Activated T-cell treated with anti-CD3 and anti-CD28 coated beads for 1 hour (primary cell): ENCODE measurements around the gene RNF215.

Experiments
- DNase-seq: peaks from one replicate; pipeline ENCODE4 v3.0.0-alpha.2; 2020; ENCODE audit warnings: low read depth

Gene RNF215

DNA sequence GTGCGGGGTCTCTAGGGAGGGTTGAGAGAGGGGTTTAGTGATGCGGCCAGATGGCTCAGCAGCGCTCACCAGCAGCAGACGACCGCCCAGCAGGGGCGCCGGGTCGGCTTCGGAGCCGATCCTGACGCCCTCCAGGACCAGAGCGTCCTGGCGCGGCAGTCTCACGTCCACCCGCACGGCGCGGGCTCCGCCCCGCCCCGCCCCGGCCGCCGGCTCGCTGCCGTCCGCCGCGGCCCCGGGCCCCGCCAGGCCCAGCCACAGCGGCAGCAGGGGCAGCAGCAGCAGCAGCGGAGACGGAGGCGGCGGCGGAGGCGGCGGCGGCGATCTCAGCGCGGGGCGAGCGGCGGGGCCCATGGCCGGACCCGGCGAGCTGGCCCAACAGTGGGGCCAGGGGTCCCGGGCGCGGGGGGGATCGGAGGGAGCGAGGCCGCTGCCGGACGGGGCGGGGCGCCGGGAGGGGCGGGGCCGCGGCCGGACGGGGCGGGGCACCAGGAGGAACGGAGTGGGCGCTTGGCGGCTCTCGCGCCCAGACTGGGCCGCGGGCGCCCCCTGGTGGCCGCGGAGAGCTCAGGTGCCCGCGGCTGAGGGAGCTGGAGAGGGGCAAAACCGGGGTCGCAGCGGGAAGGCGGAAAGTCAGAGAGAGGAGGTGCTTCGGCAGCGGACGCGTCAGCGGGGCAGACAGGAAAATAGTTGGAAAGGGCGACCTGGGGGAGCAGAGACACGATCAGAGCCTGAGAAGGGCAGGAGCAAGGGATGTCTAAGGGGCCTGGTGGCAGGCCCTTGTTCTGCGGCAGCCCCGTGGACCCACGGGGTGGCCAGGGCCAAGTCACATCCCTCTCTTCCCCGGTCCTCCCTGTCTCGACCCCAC lies at the start of gene RNF215:
TSS of gene RNF215 (minus strand) at position 452 of the 868 bp plus-strand sequence. CDS start at position 354, 98 bp downstream.
- DNase-seq = peak; percentile 72

DNA sequence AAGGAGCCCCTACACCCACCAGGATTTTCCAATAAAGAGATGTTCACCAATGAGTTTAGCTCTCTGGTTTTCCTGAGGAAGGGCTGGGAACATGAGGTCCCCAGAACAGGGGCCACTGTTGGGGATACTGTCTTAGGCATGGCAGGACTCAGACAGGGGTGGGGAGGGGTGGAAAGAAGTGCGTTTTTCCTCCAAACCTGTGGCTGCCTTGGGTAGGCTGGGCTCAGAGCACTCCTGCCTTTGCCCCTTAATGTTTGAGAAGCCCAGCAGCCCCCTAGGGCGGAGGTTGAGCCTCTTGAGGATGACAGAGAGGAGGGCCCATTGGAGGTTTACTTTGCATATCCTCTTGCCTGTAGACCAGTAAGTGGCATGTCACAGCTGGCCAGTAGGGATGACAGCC lies 49.0 kb upstream of the RNF215 start:
- DNase-seq = no peak

DNA sequence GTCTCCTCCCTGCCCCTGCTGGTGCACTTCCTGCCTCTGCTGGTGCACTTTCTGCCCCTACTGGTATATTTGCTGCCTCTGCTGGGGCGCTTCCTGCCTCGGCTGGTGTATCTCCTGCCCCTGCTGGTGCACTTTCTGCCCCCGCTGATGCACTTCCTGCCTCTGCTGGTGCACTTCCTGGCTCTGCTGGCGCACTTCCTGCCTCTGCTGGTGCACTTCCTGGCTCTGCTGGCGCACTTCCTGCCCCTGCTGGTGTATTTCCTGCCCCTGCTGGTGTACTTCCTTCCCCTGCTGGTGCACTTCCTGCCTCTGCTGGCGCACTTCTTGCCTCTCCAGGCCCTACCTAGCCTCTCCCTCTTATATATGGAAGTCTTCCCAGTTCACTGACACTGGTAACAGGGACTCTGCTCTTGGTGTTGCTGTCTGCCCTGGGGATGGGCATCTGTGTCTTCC lies 48.5 kb upstream of the RNF215 start:
- peak; percentile 61 for DNase-seq

GRCh38 chr22:30434843-30435242 lies 47.6 kb upstream of the RNF215 start:
- no peak for DNase-seq

DNA sequence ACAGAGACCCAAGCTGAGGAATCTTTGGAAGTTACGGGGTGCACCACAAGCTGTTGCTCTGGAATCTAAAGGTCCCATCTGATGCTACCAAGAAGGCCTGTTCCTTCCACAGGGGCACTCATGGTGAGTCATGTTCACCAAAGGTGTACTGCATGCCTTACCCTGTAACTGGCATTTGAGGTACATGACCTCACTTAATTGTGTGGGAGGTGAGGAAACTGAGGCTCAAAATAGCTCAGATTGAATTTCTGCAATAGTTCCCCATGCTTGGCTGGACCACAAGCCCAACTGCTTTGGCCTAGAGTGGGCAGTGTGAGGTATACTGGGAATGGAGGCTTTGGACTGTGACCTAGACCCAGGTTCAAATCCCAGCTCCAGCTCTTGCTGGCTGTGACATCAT lies 46.6 kb upstream of the RNF215 start:
- no peak for DNase-seq

GRCh38 chr22:30433227-30433626 lies 46.0 kb upstream of the RNF215 start:
- no peak for DNase-seq

- no peak for DNase-seq
These were observed 45.3 kb upstream of the RNF215 start for GRCh38 chr22:30432520-30432919.

- no peak for DNase-seq
These were observed 44.9 kb upstream of the RNF215 start for GRCh38 chr22:30432096-30432495.

- DNase-seq = no peak
These were observed 43.7 kb upstream of the RNF215 start for GRCh38 chr22:30430933-30431332.

DNA sequence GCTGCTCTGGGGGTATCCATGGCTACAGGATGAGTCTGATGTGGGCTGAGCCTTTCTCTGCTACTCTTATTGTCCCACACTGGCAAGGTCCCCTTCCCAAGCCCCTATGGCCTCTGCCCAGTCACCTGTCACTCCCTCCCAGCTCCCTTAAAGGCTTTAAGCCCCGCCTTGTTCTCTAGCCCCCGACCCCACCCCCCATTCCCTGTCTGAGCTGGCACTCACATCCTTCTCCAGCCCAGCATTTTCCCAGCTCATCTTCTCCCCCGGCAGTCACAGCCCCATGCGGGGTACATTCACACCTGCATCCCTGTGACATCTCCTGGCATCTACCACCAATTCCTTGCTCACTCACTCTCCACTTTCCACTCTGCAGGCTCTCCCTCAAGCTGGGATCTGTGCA lies 42.7 kb upstream of the RNF215 start:
- DNase-seq = no peak

GRCh38 chr22:30427871-30428270 lies 40.7 kb upstream of the RNF215 start:
- no peak for DNase-seq

DNA sequence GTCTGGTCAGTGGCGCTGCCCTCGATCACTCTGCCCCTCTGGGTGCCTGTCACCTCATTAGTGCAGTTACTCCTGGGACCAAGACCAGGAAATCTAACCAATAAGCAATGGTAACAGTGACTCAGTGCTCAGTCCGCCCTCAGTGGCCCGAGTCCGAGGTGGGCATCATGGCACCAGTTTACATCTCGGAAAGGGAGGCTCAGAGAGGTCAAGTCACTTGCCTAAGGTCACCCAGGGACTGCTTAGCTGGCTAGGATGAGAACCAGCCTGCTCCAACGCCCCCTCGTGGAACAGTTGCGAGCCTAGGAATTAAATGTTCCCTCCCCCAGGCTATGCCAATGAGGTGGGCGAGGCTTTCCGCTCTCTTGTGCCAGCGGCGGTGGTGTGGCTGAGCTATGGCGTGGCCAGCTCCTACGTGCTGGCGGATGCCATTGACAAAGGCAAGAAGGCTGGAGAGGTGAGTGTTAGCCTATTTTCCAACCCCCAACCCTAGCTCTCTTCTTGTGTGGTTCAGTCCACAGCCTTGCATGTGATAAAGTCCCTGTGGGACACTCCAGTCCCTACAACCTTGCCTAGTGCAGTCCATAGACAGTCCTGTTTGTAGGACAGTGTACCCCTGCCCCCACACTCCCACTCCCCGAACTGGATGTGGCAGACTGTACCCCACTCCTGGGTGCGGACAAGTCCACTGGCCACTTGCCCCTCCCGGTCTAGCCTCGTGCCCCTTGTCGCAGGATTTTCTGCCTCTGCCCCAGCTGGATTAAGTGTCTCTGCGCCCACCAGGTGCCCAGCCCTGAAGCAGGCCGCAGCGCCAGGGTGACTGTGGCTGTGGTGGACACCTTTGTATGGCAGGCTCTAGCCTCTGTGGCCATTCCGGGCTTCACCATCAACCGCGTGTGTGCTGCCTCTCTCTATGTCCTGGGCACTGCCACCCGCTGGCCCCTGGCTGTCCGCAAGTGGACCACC lies 39.5 kb upstream of the RNF215 start:
- peak; percentile 79 for DNase-seq

DNA sequence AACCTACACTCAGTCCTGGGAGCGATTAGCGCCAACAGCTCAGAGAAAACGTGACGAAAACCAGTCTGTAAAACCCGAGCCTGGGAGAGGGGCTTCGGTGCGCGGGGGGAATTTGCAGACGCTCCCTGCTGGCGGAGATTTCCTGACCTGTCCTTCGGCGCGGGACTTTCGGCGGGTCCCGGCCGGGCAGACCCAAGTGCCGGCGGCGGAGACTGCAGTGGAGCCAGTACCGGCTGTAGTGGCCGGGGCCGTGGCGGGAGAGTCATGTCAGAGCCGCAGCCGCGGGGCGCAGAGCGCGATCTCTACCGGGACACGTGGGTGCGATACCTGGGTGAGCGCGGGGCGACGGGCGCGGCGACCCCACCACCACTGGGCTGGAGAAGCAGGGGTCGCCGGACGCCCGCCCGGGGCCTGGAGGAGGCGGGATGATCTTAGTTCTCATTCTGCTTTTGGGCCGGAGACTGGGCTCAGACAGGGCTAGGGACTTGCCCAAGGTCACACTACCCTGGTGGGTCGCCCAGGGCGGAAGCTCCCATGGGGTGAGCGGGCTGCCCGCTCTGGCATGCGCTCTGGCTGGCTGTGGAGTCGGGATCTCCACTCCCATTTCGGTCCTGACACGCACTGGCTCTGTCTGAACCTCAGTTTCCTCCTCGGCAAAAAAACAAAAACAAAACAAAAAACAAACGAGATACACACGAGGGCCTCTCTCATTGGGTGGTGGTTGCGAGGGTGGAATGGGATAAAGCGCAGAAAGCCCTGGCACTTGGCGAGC lies 38.6 kb upstream of the RNF215 start, which contains the start of gene MTFP1:
TSS of gene MTFP1 (plus strand) at position 153 of the 772 bp plus-strand sequence. CDS start at position 265, 112 bp downstream.
- DNase-seq = no peak

DNA sequence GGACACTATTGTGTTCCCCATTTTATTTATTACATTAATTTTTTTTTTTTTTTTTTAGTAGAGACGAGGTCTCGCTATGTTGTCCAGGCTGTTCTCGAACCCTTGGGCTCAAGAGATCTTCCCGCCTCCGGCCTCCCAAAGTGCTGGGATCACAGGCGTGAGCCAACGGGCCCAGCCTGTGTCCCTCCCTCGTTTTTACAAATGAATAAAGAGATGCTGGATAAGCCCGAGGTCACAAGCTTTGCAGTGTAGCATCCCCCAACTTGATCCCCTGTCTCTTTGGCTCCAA lies 38.1 kb upstream of the RNF215 start:
- no peak for DNase-seq

DNA sequence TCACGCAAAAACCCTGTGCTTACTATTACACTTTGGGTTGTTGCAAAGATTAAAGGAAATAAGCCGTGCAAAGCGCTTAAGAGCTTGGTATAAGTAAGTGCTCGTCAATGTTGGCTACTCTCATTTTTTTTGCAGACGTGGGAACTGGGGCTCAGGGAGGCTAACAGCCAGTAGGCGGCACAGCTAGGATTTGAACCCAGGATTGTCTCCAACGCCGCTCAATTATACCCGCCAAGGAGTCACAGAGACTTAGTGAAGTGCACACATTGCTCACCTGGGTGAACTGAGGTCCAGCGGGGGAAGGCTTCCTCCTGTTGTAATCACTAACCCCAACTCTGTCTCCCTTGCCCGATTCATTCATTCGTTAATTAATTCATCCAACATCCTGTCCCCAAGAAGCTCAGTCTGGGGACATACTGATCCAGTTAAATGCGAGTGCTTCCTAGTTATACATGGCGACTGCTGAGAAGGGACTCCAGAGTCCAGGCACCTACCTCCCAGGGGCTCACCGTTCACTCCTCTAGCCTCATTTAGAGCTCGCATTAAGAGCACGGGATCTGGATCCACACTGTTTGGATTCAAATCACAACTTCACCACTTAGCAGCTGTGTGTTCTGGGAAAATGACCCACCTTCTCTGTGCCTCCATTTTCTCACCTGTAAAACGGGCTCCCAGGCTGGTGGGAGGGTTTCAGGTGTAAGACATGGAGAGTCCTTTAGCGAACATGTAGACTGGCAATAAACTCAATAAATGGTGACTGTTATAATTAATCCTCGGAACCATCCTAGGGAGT lies 37.5 kb upstream of the RNF215 start:
- no peak for DNase-seq

DNA sequence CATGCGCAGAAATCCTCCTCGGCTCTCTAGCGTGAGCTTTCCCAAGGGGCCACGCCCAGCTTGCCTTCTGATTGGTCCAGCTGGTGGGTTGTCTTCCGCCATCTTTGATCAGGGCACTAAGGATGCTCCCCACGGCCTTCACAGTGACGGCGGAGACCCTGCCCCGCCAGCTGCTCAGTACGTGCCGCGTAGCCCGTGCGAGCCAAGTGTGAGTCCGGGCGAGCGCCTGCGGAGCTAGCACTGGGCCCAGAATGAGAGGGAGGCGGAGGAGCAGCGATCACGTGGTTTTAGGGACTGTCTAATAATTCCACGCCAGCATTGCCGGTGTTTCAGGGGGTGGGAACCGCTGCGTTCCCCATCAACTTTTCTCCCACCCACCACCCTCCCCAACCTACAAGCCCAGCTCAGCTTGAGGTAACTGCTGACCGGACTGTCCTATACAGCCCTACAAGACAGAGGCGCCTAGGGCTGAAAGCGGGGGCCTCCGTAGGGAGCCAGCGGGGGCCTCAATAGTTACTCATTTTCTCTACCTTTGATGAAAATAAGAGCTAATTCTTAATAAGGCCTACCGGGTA lies 36.8 kb upstream of the RNF215 start:
- peak; percentile 97 for DNase-seq

GRCh38 chr22:30423301-30423958 lies 36.2 kb upstream of the RNF215 start:
- no peak for DNase-seq

DNA sequence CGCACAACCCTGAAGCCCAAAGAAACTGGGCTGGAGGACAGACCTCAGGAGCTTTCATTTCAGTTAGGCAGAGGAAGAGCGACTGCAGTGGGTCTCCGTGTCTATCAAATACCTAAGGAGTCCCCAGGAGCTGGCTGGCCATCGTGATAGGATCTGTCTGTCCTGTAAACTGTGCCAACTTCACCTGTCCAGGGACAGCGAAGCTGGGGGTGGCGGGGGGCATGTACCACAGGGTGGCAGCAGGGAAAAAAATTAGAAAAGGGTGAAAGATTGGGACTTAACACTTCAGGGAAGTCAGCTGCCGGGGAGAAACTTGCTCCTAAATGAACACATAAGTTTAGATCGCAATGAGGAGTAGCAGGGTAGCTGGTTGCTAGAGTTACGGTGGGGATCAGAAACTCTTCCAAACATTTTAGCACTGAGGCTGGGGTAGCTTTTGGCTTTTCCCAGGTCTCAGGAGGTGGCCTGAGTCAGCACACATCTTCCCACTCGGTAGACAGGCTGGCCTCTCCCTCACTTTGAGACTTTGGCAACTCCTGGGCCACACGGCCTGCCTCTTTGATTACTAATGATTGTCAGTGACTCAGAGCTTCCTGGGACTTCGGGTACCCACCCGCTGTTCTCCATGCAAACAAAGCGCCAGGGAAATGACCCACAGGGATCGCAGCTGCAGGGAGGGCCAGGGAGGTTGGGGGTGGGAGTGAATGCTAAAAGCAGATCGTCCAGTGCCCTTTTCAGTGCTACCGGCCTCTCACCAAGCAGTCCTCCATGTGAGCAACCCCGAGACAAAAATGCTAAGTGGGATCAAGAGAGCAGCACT lies 35.5 kb upstream of the RNF215 start:
- no peak for DNase-seq

DNA sequence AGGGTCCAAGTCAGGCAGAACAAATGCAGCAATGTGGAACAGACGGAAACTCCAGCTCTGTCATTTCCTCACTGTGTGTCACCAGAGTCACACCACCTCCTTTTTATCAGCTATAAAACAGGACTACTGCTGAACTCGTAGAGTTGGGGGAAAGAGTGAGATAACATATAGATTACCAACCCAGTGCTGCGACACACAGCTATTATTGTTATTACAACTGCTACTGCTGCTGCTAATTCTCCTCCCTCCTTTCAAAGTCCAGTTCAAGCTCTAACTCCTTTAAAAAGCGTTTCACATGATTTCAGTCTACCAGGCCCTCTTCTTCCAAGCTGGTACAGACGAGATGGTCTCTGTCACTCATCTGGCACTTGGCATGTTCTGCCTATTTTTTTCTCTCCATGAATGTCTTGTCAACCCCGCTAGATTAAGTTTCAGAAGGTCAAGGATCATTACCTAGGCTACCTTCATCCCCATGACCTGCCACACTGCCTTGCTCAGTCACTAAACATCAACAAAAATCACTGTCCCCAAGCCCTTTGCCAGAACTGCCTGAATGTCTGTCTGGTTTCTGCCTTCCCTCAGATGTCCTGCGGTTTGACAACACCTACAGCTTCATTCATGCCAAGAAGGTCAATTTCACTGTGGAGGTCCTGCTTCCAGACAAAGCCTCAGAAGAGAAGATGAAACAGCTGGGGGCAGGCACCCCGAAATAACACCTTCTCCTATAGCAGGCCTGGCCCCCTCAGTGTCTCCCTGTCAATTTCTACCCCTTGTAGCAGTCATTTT lies 34.7 kb upstream of the RNF215 start:
- no peak for DNase-seq
